ENCODE measurements around the gene TMEM89. TPM values are rescaled to one million over a fixed set of nuclear protein-coding genes. Genes with fewer than 3 reads are reported as not detected.

Gene TMEM89
- total and polyA plus RNA-seq, 2 of the 13 experiments (the other 11 are each of a cell fraction or from before 2014, with no cell fraction given) = 0.31 to 0.59 TPM

- TF ChIP-seq ZNF142 (CRISPR knock-in tag; IDR thresholded peaks at IDR 0.05) = peak; percentile 99
- peak; percentile 100 for TF ChIP-seq ZNF839 (CRISPR knock-in tag; IDR thresholded peaks at IDR 0.05; ENCODE audit: borderline replicate concordance)
- peak; percentile 98 for TF ChIP-seq ZNF317 (CRISPR knock-in tag; IDR thresholded peaks at IDR 0.05)
- TF ChIP-seq ARNTL (CRISPR knock-in tag; IDR thresholded peaks at IDR 0.05) = peak; percentile 98
- TF ChIP-seq REST (IDR thresholded peaks at IDR 0.05; ENCODE audit: borderline replicate concordance in 1 of 2, low read depth in 1 of 2, low read length in 2 of 2) = peak in 1 of 2 experiments; percentile 100; a peak in 2 of 4 replicates
- peak; percentile 98 for TF ChIP-seq ZC3H4 (CRISPR knock-in tag; IDR thresholded peaks at IDR 0.05; ENCODE audit: borderline replicate concordance)
- peak; percentile 100 for TF ChIP-seq ZNF430 (CRISPR knock-in tag; IDR thresholded peaks at IDR 0.05)
- peak; percentile 100 for TF ChIP-seq MTF1 (CRISPR knock-in tag; IDR thresholded peaks at IDR 0.05)
- TF ChIP-seq NR3C1 (CRISPR knock-in tag; IDR thresholded peaks at IDR 0.05) = peak; percentile 99
- TF ChIP-seq ZNF503 (CRISPR knock-in tag; IDR thresholded peaks at IDR 0.05) = peak; percentile 100
- TF ChIP-seq DNMT3B (CRISPR knock-in tag; conservative IDR thresholded peaks at IDR 0.05) = peak; percentile 100
- TF ChIP-seq LRRFIP1 (CRISPR knock-in tag; conservative IDR thresholded peaks at IDR 0.05) = peak; percentile 99
- TF ChIP-seq SALL1 (CRISPR knock-in tag; IDR thresholded peaks at IDR 0.05) = peak; percentile 100
These were observed 40.1 kb upstream of the TMEM89 start (continued) for GRCh38 chr3:48661501-48662144.
